ENCODE measurements around the gene DHRSX. TPM values are rescaled to one million over a fixed set of nuclear protein-coding genes. Genes with fewer than 3 reads are reported as not detected.

DHRSX gene
- total and polyA plus RNA-seq, 10 of the 15 experiments (the other 5 are each of a cell fraction or from before 2014, with no cell fraction given) = 1.7 to 39.5 (median 16.5) TPM

DNA sequence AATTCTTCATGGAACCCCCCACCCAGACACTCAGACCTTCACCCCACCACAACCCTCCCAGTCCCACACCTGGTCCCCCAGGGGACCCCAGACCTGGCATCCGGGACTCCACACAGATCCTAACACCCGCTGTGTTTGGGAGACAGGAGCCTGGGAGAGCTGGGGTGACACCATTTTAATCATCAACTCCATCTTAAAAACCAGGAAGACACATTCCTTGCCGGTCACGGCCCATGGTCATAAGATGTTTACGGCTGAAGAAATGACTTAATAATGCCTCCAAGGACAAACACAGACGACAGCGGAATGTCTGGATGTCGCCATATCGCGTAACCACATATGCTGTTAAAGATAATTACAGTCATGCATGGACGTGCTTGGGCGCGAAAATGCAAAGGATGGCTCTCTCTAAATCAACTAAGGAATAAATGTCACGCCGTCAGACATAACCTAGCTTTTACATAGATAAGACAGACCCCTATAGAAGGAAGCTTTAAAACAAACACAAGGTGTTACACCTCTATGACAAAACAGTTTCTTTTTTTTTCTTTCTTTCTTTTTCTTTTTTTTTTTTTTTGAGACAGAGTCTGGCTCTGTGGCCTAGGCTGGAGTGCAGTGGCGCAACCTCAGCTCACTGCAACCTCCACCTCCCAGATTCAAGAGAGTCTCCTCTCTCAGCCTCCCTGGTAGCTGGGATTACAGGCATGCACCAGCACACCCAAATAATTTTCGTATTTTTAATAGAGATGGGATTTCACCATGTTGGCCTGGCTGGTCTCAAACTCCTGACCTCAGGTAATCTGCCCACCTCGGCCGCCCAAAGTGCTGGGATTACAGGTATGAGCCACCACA is 2.1 kb upstream of the DHRSX start:
- H2AFZ ChIP-seq (ENCODE audit: control insufficient read depth, low read depth, low read length) = no peak overlapping the region
- H3K27ac ChIP-seq (ENCODE audit: control insufficient read depth, insufficient read depth) = no peak overlapping the region
- DNase-seq (ENCODE audit: low read depth, low spot score) (no peak), FAIRE-seq (no peak), ATAC-seq (no peak)
- POLR2A ChIA-PET = no interaction called here
- H3K9me3 ChIP-seq (replicated peaks; ENCODE audit: control insufficient read depth, insufficient read depth, low read length) = peaks cover 3% of the 10 kb centered on the region; the same call in 1 of the 3 replicates
- no peaks in the 10 kb centered on the region for H3K36me3 ChIP-seq (ENCODE audit: control insufficient read depth in 2 of 2, insufficient read depth in 2 of 2, low read length in 1 of 2)
- no TSS peak for BruUV-seq (replicated peaks)
- RAD21 ChIA-PET (ENCODE audit: unreplicated experiment) = no interaction called here
- H3K4me1 ChIP-seq (ENCODE audit: control insufficient read depth, insufficient read depth, low read length) = peaks cover 18% of the 10 kb centered on the region
- no peak for TF ChIP-seq NBN (IDR thresholded peaks at IDR 0.05)
- TF ChIP-seq TARDBP (IDR thresholded peaks at IDR 0.05; ENCODE audit: borderline replicate concordance) = no peak
- TF ChIP-seq, protein P1, sequence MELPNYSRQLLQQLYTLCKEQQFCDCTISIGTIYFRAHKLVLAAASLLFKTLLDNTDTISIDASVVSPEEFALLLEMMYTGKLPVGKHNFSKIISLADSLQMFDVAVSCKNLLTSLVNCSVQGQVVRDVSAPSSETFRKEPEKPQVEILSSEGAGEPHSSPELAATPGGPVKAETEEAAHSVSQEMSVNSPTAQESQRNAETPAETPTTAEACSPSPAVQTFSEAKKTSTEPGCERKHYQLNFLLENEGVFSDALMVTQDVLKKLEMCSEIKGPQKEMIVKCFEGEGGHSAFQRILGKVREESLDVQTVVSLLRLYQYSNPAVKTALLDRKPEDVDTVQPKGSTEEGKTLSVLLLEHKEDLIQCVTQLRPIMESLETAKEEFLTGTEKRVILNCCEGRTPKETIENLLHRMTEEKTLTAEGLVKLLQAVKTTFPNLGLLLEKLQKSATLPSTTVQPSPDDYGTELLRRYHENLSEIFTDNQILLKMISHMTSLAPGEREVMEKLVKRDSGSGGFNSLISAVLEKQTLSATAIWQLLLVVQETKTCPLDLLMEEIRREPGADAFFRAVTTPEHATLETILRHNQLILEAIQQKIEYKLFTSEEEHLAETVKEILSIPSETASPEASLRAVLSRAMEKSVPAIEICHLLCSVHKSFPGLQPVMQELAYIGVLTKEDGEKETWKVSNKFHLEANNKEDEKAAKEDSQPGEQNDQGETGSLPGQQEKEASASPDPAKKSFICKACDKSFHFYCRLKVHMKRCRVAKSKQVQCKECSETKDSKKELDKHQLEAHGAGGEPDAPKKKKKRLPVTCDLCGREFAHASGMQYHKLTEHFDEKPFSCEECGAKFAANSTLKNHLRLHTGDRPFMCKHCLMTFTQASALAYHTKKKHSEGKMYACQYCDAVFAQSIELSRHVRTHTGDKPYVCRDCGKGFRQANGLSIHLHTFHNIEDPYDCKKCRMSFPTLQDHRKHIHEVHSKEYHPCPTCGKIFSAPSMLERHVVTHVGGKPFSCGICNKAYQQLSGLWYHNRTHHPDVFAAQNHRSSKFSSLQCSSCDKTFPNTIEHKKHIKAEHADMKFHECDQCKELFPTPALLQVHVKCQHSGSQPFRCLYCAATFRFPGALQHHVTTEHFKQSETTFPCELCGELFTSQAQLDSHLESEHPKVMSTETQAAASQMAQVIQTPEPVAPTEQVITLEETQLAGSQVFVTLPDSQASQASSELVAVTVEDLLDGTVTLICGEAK (IDR thresholded peaks at IDR 0.05; ENCODE audit: borderline replicate concordance) = no peak
- TF ChIP-seq CBX3 (IDR thresholded peaks at IDR 0.05; ENCODE audit: borderline replicate concordance, low read depth) = no peak
- no peak for TF ChIP-seq SREBF2 (IDR thresholded peaks at IDR 0.05; ENCODE audit: low read length)
- TF ChIP-seq POLR2AphosphoS5 (IDR thresholded peaks at IDR 0.05; ENCODE audit: low read length) = no peak
- TF ChIP-seq SRF (IDR thresholded peaks at IDR 0.05; ENCODE audit: low read depth in 2 of 2, low read length in 2 of 2) = no peak
- TF ChIP-seq RFX5 (IDR thresholded peaks at IDR 0.05; ENCODE audit: low read depth, low read length) = no peak
- TF ChIP-seq SREBF1 (IDR thresholded peaks at IDR 0.05; ENCODE audit: low read length) = no peak
- no peaks in the 10 kb centered on the region for H4K20me1 ChIP-seq (ENCODE audit: control insufficient read depth, insufficient read depth)
- peaks cover 27% of the 10 kb centered on the region for H3K79me2 ChIP-seq (ENCODE audit: control insufficient read depth, insufficient read depth, low read length)
- in situ Hi-C loops (cut with MboI) (loop anchor here (10.0 to 25.0 kb wide), 2 partner anchors 848 to 1041 kb away; partner anchors contain the start of gene ASMTL), intact Hi-C loops (cut with micrococcal nuclease; ENCODE audit: unreplicated experiment) (no loop called here)
- 93% methylated on average over 18 of the region's 19 CpGs for WGBS (ENCODE audit: insufficient coverage, insufficient replicate concordance, low lambda C conversion rate, missing lambda C conversion rate)
- H3K27me3 ChIP-seq (replicated peaks in 1 of 2; ENCODE audit: control insufficient read depth in 2 of 2, insufficient read depth in 2 of 2, low read length in 1 of 2) = no peaks in the 10 kb centered on the region
- CTCF ChIA-PET = no interaction called here
- no peak overlapping the region for H3K4me2 ChIP-seq (ENCODE audit: control insufficient read depth, insufficient read depth)
- SMC1A ChIA-PET (ENCODE audit: uncharacterized antibody, unreplicated experiment) = no interaction called here
- no peak overlapping the region for H3K9ac ChIP-seq (ENCODE audit: control insufficient read depth, insufficient read depth, low read length)
- no peak overlapping the region for H3K4me3 ChIP-seq
